DMS79 treated with DMSO at 0.1 percent for 48 hours (cell line): Measurements from ENCODE around the gene IL1RAPL2.
"Not testable (repeated sequence)": the region's sequence is repeated elsewhere in the genome, so short reads cannot be mapped to it uniquely, and the experiment has no call there.

Source experiments
- DNase-seq: peaks from one replicate; lab custom pipeline; 2025; lab: John Stamatoyannopoulos, UW

The IL1RAPL2 gene

DNA sequence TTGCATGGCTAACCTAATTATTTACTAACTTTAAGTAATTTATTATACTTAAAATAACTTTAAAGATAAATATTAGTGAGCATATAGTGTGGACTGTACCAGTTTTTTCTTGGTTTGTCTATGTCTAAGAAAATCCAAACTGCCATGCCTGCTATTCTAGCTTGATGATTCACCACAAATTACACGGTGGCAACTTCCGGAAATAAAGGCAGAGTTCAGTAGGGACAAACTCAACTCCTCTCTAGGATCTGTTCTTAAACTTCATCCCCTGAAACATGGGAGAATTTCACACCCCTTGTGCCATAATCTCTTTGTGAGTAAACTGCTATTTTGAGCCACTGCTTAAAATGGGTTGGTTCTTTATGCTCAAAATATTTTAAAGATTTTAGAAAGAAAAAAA lies 1042.7 kb downstream of the IL1RAPL2 start:
- no peak for DNase-seq

- no peak for DNase-seq
Observed at GRCh38 chrX:105609530-105609929, 1043.5 kb downstream of the IL1RAPL2 start.

DNA sequence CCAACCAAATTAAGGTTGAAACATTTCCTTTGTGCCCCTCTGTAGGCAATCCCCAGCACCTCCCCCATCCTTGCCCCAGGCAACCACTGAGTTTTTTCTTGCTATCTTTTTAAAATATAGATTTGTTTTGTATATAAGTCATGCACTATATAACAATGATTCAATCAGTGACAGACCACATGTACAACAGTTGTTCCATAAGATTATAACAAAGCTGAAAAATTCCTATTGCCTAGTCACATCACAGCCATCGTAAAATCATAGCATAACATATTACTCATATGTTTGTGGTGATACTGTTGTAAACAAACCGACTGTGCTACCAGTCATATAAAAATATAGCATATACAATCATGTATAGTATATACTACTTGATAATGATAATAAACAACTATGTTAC lies 1044.4 kb downstream of the IL1RAPL2 start:
- DNase-seq, result no peak

GRCh38 chrX:105618393-105619101 lies 1052.5 kb downstream of the IL1RAPL2 start:
- no peak for DNase-seq

DNA sequence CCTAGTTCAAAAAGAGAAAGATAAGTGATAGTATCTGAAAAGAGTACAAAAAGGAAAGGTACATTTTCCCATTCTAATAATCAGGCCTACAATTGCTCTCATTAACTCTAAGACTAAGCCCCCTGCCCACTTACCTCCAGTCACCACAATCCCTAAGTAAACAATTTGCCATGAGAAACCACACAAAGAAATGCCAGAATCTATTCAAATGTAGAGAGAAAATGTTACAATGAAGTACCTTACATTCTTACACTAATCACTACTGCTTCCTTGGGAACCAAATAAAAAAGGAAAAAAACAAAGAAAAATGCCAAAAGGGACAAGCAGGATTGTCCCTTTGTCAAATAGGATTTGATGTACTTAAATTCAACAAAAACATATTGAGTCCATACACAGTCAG lies 1068.2 kb downstream of the IL1RAPL2 start:
- no peak for DNase-seq

GRCh38 chrX:105635794-105636193 lies 1069.8 kb downstream of the IL1RAPL2 start:
- no peak for DNase-seq

GRCh38 chrX:105636667-105637066 lies 1070.7 kb downstream of the IL1RAPL2 start:
- DNase-seq, result no peak

DNA sequence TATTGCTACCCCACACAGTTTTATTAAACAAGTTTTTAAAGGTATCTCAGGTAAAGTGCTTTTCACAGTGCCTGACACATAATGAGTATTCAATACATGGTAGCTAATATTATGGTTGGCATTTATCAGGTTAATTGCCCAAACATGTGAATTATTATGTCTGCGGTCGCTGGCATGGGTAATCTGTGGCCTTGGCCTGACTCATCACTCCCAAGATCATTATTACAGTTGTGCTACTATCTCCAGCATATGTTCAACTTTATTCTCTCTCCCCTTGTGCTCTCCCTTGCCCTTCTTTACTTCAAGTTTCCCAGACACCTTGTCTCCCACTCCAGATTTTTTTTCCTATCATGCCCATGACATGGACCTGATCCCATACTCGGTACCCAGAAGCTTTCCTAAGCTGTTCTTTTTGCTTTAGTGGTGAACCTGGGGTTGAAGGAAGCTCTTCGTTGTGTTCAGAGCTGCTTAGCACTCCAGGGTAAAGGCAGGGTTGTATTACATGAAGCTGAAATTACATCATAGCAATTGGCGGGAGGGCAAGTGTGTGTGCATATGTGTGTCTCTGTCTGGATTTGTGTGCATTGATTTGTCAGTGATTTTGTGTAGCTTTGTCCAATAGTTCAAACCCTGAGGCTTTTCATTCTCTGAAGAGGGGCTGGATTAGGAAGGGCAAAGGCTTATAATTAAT lies 1079.8 kb downstream of the IL1RAPL2 start:
- no peak for DNase-seq

- DNase-seq, result no peak
Observed at GRCh38 chrX:105646592-105647372, 1080.8 kb downstream of the IL1RAPL2 start.

- DNase-seq, result no peak
Observed at GRCh38 chrX:105647749-105648148, 1081.8 kb downstream of the IL1RAPL2 start.

GRCh38 chrX:105648732-105649131 lies 1082.7 kb downstream of the IL1RAPL2 start:
- no peak for DNase-seq

DNA sequence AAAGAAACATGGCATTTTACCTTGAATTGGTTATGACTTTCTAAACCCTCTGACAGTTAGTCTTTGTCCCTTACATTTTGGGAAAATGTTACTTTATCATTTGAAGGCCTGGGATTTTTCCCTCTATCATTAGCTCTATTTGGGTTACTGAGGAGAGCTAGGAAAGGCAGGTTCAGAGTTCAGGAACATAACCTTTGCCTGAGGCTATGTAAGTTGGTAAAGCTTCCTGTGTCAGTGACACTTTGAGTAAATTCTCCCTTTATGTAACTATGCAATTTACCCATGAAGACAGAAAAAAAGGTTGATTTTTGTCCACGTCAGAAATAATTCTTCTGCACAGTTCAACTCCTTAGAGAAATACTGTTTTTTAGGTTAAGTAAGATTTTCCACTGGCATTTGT lies 1084.6 kb downstream of the IL1RAPL2 start:
- no peak for DNase-seq

- DNase-seq, result no peak
Observed at GRCh38 chrX:105650986-105651385, 1085.0 kb downstream of the IL1RAPL2 start.

DNA sequence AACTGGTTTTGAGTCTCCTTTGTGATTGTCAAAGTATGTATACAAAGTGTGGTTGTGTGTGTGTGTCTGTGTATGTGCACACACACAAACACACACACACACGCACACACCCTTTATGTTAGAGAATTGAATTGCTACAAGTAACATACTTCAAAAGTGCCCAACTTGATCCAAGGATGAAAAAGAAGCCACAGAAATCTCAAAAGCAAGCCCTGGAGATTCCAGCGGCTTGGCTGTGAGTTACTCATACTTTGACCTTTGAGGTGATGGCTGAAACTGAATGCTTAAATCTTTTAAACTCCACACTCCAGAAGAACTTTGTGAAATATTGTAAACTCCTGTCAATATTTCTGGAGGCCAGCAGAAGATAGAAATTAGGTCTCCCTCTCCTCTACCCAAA lies 1087.9 kb downstream of the IL1RAPL2 start:
- DNase-seq, result no peak

GRCh38 chrX:105658136-105658535 lies 1092.1 kb downstream of the IL1RAPL2 start:
- no peak for DNase-seq

- DNase-seq, result no peak
Observed at GRCh38 chrX:105662248-105662647, 1096.2 kb downstream of the IL1RAPL2 start.

DNA sequence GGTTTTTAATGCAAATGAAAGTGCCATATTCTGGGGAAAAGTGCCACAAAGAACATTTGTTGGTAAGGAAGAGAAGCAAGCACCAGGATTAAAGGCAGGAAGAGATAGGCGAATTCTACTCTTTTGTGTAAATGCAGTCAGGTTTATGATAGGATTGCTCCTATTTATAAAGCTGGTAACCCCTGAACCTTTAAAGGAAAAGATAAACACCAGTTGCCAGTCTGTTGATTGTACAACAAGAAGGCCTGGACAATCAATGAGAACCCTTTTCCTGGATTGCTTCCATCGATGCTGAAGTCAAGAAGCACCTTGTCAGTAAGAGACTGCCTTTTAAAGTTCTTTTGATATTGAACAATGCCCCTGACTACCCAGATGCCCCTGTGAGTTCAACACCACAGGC lies 1098.2 kb downstream of the IL1RAPL2 start:
- DNase-seq, result no peak

GRCh38 chrX:105684288-105684687 lies 1118.3 kb downstream of the IL1RAPL2 start:
- DNase-seq, result not testable (repeated sequence)

DNA sequence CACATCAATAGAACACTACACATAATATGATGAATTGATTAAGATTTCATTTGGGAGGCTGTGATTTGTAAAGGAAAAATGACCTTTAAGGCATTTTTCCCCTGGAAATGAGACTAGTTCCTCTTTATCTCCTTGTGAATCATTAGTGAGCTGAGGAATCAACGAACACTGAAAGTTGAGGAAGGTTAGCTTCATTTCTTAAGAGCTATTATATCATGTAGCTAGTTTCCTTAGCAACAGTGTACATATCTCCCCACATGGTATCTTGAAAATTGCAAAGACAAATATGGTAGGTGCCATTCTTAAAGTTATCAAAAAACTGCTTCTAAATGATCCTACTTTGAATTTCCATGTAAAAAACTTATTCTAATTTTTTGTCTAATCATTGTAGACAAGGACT lies 1128.8 kb downstream of the IL1RAPL2 start:
- DNase-seq, result no peak

DNA sequence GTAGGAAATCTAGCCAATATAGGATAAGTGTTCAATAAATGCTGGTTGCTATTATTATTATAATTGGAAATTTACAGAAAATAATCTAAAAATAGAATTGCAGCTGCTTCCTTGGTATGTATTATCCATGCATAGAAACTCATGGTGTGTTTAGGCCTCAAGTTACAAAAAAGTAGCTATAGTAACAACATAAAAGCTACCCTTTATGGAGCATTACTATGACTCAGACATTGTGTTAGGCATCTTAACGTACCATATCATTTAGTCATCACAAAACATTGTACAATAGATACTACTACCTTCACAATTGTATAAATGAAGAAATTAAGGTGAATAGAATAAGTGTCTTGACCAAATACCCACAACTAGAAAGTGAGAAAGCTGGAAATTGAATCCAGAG lies 1129.5 kb downstream of the IL1RAPL2 start:
- DNase-seq, result no peak

GRCh38 chrX:105696870-105697269 lies 1130.9 kb downstream of the IL1RAPL2 start:
- no peak for DNase-seq

DNA sequence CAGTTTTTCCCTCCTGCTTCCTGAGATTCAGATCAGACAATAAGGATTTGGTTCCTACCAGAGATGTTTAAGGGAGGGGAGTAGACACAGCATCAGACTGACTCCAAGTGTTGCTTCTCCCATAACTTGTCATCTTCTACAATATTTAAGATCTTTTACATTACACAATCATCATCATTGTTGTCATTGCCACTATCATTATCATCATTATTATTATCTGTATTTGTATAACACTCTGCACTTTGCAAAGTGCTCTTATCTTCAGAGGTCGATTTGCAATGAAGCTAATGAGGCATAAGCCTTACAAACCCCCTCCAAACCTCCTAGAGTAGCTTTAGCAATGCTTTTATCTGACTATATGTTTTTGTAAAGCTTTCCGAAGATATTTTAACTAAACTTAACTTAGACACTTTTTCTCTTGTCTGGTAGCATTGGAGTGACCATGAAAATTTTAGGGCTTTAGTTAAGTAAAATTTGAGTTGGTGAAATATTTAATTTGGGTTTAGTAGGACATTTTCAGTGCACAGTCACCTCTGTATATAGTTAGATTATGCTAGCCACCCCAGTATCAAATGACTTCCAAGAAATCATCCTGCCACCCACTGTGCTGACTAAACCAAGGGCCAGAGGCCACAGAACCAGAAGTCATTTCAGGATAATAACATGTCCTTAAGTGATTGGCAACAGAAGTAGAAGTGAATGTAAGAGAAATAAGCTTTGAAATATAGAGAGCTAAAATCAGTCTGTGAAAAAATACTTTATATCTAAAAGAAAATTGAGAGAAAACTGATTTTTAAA lies 1132.2 kb downstream of the IL1RAPL2 start:
- no peak for DNase-seq
